ENCODE data around the gene STOM.
A peak's percentile ranks its signal among the peaks of the same experiment; 100 is the strongest.

The STOM gene

DNA sequence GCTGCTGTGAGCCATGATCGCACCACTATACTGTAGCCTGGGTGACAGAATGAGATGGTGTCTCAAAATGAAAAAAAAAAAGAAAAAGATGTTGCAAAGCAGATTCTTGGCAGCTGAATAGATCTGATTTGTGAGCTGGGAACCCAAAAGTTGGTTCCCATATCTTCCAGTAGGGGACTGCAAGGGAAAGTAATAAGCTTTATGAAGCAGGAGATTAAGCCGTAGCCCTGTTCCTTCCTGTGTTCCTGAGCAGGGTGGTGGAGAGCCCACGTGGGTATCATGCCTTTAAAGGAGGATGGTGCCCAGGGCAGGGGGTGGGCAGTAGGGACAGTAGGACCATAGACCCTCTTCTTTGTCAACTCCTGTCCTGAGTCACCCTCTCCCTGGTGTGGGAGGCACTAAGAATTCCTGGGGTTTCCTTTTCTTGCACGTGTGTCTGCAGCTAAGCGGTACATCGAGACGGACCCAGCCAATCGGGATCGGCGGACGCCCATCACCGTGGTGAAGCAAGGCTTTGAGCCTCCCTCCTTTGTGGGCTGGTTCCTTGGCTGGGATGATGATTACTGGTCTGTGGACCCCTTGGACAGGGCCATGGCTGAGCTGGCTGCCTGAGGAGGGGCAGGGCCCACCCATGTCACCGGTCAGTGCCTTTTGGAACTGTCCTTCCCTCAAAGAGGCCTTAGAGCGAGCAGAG, 37.9 kb downstream of the STOM start:
- no peaks in the 10 kb centered on the region for H3K9me3 ChIP-seq
- TF ChIP-seq CTCF (IDR thresholded peaks at IDR 0.05), result no peak
- peak overlapping the region; percentile 44 for H3K27ac ChIP-seq
- no peak overlapping the region for H3K4me3 ChIP-seq (ENCODE audit: low read depth in 1 of 2, low read length in 1 of 2)
- H3K4me1 ChIP-seq (ENCODE audit: control insufficient read depth in 1 of 2, insufficient read depth in 1 of 2, low read depth in 1 of 2, low read length in 1 of 2), result peaks cover 16 to 24% of the 10 kb centered on the region in 2 experiments
- H3K27me3 ChIP-seq, result no peaks in the 10 kb centered on the region
- peaks cover 92% of the 10 kb centered on the region for H3K36me3 ChIP-seq

GRCh38 chr9:121331549-121331948, 38.5 kb downstream of the STOM start:
- peaks cover 93% of the 10 kb centered on the region for H3K36me3 ChIP-seq
- peak overlapping the region; percentile 44 for H3K27ac ChIP-seq
- H3K27me3 ChIP-seq, result no peaks in the 10 kb centered on the region
- no peak overlapping the region for H3K4me3 ChIP-seq (ENCODE audit: low read depth in 1 of 2, low read length in 1 of 2)
- no peaks in the 10 kb centered on the region for H3K9me3 ChIP-seq
- no peak for TF ChIP-seq CTCF (IDR thresholded peaks at IDR 0.05)
- peaks cover 16 to 24% of the 10 kb centered on the region in 2 experiments for H3K4me1 ChIP-seq (ENCODE audit: control insufficient read depth in 1 of 2, insufficient read depth in 1 of 2, low read depth in 1 of 2, low read length in 1 of 2)

GRCh38 chr9:121328876-121329681, 41.0 kb downstream of the STOM start:
- peak overlapping the region; percentile 73 for H3K27ac ChIP-seq
- no peaks in the 10 kb centered on the region for H3K9me3 ChIP-seq
- TF ChIP-seq CTCF (IDR thresholded peaks at IDR 0.05), result no peak
- peaks cover 100% of the 10 kb centered on the region for H3K36me3 ChIP-seq
- no peaks in the 10 kb centered on the region for H3K27me3 ChIP-seq
- H3K4me3 ChIP-seq (ENCODE audit: low read depth in 1 of 2, low read length in 1 of 2), result no peak overlapping the region
- H3K4me1 ChIP-seq (ENCODE audit: control insufficient read depth in 1 of 2, insufficient read depth in 1 of 2, low read depth in 1 of 2, low read length in 1 of 2), result peaks cover 33 to 45% of the 10 kb centered on the region in 2 experiments

DNA sequence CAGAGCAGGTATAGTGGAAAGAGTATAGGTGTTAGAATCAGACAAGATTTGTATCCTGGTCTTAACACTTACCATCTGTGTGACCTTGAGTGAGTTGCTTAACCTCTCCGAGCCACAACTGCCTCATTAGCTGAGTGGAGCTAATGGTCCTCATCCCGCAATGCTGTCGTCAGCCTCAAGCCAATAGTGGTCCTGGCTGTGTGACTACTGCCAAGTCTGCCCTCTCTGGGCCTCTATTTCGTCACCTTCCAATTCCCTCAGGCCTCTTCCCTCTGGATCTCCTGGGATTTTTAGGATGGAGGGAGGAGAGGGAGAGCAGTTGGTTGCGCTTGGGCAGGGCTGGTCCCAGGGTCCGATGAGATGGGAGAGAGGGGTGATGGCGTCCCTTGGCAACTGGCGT, 41.6 kb downstream of the STOM start:
- peaks cover 39 to 51% of the 10 kb centered on the region in 2 experiments for H3K4me1 ChIP-seq (ENCODE audit: control insufficient read depth in 1 of 2, insufficient read depth in 1 of 2, low read depth in 1 of 2, low read length in 1 of 2)

More for the DNA sequence above, 41.6 kb downstream of the STOM start:
- H3K27ac ChIP-seq, result peak overlapping the region; percentile 73
- no peaks in the 10 kb centered on the region for H3K9me3 ChIP-seq
- no peak overlapping the region for H3K4me3 ChIP-seq (ENCODE audit: low read depth in 1 of 2, low read length in 1 of 2)
- no peaks in the 10 kb centered on the region for H3K27me3 ChIP-seq
- peaks cover 97% of the 10 kb centered on the region for H3K36me3 ChIP-seq
- TF ChIP-seq CTCF (IDR thresholded peaks at IDR 0.05), result no peak

Measured in neutrophil (primary cell).